Cerebellar cortex (tissue), 1 donor: ENCODE data around the gene HSD3B7.

Experiments used
- DNase-seq: peaks from one replicate; pipeline ENCODE4 v3.0.0-alpha.2; 2015; ENCODE audit warnings: low spot score

HSD3B7 gene

DNA sequence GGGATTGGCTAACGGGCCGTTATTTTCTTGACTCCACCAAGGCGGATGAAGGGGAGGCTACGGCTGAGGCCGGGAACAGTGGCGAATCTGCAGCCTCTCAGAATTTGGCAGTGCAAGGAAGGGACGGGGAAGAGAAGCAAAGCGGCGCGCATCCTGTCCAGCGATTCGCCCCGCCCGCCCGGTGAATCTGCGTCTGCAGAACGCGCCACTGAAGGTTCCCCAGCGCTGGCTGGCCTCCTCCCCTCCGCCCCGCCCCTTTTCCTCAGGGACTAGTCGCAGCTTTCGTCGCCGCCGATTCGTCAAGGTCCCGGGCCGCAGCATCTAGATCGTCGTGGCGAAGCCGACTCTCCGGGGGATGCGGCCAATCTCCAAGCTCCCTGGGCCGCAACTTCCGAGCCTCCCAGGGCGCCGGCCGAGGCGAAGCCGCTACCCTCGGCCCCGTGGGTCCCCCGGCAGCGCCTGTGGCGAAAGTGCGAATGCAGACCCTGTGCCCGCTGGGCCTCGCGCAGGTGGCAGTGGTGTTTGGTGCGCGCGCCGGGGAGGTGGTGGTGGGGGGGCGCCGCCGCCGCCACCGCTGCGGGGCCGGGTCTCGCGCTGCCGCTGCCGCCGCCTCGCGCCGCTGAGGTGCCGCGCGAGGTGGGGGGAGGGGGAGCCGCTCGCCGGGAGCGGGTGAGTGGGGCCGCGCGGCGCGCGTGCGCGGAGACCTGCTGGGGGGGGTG lies 27.4 kb upstream of the HSD3B7 start, which contains the start of gene SETD1A:
TSS of gene SETD1A (plus strand) at position 299 of the 719 bp plus-strand sequence. CDS start 978 bp downstream, outside the sequence.
- DNase-seq = peak; percentile 96

DNA sequence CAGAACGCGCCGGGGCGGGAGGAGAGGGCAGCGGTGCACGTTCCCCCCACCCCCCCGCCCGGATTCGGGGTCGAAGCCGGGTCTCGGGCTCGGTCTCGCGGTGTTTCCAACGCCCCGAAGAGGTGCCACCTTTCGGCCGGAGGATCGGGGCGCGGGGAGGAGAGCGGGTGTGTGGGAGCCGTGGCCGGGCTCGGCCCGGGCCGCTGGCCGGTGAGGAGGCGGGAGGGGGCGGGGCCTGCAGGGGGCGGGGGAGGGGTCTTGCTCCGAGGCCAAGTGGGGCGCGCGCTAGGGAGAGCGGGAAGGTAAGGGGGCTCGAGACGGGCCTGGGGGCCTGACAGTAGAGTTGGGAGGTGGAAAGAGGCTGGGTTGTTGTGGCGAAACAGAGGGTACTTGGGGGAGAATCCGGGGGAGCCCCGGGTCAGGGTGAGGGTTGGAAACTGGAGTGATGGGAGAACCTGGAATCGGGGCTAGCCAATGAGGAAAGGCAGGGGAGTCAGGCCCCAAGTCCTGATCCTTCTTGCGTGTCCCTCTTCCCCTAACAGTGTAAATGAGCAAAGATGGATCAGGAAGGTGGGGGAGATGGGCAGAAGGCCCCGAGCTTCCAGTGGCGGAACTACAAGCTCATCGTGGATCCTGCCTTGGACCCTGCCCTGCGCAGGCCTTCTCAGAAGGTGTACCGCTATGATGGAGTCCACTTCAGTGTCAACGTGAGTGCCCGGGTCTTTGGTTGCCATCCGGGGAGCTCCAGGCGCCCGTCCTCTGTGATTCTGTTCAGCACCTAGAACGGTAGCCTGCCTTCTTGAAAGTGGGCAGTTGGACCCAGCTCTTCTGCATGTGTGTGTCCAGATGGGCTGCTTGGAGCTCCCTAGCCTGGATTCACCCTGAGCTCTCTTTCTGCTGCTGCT lies 26.6 kb upstream of the HSD3B7 start:
- DNase-seq = peak; percentile 39

DNA sequence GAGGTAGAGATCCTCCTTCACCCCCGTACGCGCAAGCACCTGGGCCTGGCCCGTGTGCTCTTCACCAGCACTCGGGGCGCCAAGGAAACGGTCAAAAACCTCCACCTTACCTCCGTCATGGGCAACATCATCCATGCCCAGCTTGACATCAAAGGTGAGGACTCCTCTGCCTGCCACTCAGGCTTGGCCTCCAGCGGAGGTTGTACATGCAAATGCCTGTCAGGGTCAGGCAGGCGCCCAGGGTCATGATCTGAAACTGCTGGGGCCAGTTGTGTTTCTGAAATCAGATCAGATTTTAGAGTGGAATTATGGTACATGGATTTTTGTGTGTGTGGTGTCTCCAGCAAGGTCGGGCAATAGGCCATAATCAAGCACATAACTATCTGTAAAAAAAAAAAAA lies 23.6 kb upstream of the HSD3B7 start:
- DNase-seq = no peak

DNA sequence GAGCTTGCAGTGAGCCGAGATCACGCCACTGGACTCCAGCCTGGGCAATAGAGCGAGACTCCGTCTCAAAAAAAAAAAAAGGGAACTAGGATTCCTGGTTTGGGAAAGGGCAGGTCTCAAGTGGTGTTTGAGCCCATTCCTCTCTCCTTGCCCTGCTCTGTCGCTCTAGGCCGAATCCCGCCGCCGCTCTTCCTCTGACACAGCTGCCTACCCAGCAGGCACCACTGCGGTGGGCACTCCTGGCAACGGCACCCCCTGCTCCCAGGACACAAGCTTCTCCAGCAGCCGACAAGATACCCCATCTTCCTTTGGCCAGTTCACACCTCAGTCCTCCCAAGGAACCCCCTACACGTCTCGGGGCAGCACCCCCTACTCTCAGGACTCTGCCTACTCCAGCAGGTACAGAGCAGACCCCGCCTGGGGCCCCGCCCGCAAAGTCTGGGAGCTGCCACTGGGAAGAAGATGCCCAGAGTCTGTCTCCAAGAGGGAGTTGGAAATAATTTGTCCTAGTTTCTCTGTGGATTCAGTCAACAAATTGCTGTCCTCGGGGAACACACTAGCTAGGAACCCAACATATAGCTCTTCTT lies 21.0 kb upstream of the HSD3B7 start:
- no peak for DNase-seq

DNA sequence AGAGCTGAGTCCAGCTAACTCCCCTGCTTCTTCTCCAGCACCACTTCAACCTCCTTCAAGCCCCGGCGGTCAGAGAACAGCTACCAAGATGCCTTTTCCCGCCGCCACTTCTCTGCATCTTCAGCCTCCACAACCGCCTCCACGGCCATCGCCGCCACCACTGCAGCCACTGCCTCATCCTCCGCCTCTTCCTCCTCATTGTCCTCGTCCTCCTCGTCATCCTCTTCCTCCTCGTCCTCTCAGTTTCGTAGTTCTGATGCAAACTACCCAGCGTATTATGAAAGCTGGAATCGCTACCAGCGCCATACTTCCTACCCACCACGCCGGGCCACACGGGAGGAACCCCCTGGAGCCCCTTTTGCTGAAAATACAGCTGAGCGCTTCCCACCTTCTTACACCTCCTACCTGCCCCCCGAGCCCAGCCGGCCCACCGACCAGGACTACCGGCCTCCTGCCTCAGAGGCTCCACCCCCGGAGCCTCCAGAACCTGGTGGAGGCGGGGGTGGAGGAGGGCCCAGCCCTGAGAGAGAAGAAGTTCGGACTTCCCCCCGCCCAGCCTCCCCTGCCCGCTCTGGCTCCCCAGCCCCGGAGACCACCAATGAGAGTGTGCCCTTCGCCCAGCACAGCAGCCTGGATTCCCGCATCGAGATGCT lies 20.3 kb upstream of the HSD3B7 start:
- DNase-seq = no peak

DNA sequence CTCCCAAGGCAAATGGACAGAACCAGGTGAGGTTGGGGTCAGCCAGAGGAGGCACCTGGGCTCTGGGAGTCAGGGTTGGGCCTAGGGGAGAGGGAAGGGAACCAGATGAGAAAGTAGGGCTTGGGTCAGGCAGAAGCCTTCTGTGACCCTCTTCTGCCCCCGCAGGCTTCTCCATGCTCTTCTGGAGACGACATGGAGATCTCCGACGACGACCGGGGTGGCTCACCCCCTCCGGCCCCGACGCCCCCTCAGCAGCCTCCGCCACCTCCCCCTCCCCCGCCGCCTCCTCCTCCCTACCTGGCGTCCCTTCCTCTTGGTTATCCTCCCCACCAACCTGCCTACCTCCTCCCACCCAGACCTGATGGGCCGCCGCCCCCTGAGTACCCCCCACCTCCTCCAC lies 19.6 kb upstream of the HSD3B7 start:
- DNase-seq = no peak

DNA sequence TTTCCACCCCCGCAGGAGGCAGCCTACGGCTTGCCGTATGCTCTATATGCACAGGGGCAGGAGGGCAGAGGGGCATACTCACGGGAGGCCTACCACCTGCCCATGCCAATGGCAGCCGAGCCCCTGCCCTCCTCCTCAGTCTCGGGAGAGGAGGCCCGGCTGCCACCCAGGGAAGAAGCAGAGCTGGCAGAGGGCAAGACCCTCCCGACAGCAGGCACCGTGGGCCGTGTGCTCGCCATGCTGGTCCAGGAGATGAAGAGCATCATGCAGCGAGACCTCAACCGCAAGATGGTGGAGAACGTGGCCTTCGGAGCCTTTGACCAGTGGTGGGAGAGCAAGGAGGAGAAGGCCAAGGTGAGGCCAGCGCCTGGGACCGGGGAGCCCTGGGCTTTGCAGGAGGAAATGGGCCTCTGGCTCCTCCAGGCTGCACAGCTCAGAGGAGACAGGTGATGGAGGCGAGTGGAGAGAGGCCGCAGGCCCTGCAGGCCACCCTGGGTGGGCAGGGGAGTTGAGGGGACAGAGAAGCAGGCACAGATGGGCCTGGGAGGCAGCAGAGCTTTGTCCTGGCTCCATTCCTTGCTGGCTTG lies 18.9 kb upstream of the HSD3B7 start:
- no peak for DNase-seq

DNA sequence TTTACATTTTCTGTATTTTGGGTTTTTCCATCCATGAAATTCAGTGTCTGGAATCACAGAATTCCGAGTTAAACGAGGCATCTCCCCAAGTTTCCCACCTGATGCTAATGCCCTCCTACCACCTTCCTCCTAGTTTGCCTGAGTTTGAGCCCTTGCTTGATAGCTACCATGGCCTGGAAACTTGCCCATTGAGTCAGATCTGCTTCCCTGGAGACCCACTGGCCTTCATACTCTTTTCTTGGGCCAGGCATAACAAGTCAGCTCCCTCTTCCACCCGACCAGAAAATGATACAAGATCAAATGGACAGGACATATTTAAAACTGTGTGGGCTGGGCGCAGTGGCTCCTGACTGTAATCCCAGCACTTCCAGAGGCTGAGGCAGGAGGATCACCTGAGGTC lies 17.2 kb upstream of the HSD3B7 start:
- no peak for DNase-seq

DNA sequence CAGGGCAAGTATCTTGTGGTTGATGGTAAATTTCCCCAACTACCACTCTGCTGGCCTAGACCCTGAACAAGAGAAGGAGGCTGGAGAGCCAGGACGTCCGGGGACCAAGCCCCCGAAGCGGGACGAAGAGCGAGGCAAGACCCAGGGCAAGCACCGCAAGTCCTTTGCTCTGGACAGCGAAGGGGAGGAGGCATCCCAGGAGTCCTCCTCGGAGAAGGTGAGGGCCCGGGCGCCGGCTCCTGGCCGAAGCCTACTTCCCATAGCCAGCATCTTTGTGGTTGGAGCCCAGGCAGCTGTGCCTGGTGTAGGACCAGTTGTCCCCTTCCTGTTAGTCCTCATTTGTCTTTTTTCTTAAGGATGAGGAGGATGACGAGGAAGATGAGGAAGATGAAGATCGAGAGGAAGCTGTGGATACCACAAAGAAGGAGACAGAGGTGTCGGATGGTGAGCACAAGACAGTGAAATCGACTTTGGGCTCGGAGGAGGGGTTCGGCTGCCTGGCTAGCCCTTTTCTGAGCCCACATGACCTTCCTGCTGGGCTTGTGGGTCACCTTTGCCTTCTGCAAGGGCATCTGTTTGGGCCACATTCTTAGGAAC lies 15.7 kb upstream of the HSD3B7 start:
- no peak for DNase-seq

DNA sequence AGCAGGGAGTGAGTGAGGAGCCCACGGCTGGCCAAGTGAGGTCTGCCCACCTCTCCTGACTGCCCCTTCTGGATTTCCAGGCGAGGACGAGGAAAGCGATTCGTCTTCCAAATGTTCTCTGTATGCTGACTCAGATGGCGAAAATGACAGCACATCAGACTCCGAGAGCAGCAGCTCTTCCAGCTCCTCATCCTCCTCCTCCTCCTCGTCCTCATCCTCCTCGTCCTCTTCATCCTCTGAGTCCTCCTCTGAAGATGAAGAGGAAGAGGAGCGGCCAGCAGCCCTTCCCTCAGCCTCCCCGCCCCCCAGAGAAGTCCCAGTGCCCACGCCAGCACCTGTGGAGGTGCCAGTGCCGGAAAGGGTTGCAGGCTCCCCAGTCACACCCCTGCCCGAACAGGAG lies 13.7 kb upstream of the HSD3B7 start:
- DNase-seq = no peak

DNA sequence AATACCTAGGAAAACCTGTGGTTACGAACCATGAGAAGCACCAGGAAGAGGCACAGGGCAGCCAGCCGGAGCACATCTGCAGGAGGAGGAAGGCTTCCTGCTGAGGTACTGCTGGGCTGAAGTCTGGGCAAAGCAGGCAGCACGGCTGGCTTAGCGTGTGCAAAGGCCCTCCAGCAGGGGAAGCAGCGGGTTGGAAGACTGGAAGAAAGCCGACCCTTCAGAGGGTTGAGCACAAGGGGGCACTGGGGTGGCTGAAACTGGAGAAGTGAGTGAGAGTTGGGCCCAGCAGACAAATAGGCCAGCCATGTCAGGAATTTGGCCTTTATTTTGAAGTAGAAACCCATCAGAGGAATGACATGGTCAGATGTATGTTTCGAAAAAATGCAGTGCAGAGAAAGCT lies 12.1 kb upstream of the HSD3B7 start:
- no peak for DNase-seq

DNA sequence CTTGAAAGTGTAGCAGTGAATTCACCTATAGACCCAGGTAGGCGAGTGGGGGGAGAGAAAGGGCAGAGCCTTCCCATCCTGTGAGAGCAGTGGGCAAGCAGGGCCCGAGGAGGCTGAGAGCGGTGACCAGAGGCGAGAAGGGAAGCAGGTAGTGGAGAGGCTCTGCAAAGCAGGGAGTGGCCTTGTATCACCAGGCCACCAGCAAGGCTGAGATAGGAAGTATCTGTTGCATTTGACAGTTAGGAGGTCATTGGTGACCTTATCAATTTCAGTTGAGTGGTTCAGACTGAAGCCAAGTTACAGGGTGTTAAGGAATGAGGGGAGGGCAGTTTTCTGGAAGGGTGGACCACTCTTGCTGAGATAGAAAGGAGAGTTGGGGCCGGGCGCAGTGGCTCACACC lies 10.7 kb upstream of the HSD3B7 start:
- DNase-seq = no peak

DNA sequence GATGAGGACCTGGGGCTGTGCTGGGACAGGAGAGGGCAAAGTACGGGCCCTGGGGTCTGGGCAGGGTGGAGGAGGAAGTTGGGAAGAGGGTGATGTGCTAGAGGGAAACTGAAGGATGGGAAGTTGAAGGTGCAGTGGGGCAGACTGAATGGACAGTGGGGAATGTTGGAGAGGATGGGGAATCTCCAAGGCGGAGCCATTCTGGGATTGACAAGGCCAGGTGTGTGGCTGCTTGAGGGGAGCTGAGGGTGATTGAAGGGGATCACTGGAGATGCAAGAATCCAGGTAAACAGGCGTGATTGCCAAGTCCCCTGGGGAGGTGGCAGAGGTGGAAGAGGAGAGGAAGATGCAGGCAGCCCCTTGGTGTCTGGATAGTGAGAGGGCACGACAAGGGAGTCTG lies 8.5 kb upstream of the HSD3B7 start:
- no peak for DNase-seq

DNA sequence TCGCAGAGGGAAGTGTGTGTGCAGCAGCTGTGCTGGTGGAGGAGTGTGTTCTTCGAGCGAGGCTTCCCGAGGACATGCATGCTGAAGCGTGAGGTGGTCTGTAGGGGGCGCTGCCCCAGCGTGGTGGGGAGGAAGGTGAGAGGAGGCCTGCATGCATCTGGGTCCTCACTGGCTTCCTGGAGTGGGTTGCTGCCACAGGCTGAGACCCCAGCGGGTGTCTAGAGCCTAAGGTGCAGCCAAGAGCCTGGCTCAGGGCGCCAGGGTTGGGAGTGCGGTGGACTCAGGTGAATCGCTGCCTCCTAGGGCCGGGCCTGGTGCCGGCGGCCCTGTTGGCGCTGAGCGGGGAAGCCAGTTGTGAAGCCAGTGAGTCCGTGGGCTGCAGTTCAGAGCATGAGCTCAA lies 7.5 kb upstream of the HSD3B7 start:
- DNase-seq = no peak

DNA sequence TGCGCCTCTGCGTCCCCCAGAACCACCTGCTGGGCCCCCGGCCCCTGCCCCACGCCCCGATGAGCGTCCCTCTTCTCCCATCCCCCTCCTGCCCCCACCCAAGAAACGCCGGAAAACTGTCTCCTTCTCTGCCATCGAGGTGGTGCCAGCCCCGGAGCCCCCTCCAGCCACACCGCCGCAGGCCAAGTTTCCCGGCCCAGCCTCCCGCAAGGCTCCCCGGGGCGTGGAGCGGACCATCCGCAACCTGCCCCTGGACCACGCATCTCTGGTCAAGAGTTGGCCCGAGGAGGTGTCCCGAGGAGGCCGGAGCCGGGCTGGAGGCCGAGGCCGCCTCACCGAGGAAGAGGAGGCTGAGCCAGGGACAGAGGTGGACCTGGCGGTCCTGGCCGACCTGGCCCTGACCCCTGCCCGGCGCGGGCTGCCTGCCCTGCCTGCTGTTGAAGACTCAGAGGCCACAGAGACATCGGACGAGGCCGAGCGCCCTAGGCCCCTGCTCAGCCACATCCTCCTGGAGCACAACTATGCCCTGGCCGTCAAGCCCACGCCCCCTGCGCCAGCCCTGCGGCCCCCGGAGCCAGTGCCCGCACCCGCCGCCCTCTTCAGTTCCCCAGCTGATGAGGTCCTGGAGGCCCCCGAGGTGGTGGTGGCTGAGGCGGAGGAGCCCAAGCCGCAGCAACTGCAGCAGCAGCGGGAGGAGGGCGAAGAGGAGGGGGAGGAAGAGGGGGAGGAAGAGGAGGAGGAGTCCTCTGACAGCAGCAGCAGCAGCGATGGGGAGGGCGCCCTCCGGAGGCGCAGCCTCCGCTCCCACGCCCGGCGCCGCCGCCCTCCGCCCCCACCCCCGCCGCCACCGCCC lies 5.6 kb upstream of the HSD3B7 start:
- DNase-seq = no peak

DNA sequence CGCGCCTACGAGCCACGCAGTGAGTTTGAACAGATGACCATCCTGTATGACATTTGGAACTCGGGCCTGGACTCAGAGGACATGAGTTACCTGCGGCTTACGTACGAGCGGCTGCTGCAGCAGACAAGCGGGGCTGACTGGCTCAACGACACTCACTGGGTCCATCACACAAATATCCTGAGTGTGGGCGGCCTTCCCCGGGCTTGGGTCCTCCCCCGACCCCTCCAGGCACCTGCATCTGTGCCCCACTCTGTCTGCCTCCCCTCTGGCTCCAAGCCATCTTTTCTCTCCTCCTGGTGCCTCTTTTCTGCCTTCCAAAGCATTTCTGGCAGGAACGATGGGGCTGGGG lies 5.0 kb upstream of the HSD3B7 start:
- DNase-seq = no peak

DNA sequence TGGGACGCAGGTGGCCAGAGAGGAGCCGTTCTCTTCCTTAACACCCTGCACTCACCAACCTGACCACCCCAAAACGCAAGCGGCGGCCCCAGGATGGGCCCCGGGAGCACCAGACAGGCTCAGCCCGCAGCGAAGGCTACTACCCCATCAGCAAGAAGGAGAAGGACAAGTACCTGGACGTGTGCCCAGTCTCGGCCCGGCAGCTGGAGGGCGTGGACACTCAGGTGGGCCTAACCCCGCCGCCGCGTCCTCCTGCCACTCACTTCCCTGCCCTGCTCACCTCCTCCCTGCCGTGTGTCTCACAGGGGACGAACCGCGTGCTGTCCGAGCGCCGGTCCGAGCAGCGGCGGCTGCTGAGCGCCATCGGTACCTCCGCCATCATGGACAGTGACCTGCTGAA lies 4.6 kb upstream of the HSD3B7 start:
- no peak for DNase-seq

DNA sequence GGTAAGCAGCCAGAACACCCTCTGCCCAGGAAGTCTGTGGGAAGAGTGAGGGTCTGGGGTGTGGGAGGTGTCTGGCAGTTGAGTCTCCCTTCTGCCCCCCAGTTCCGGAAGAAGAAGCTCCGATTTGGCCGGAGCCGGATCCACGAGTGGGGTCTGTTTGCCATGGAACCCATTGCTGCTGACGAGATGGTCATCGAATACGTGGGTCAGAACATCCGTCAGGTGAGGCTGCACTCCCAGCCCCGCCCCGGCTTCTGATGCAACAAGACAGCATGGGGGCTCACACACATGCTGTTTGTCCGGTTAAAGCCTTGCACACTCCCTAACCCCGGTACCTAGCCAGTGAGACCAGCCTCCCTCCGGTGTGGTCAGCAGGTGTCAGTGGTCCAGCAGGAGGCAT lies 4.0 kb upstream of the HSD3B7 start:
- DNase-seq = no peak

DNA sequence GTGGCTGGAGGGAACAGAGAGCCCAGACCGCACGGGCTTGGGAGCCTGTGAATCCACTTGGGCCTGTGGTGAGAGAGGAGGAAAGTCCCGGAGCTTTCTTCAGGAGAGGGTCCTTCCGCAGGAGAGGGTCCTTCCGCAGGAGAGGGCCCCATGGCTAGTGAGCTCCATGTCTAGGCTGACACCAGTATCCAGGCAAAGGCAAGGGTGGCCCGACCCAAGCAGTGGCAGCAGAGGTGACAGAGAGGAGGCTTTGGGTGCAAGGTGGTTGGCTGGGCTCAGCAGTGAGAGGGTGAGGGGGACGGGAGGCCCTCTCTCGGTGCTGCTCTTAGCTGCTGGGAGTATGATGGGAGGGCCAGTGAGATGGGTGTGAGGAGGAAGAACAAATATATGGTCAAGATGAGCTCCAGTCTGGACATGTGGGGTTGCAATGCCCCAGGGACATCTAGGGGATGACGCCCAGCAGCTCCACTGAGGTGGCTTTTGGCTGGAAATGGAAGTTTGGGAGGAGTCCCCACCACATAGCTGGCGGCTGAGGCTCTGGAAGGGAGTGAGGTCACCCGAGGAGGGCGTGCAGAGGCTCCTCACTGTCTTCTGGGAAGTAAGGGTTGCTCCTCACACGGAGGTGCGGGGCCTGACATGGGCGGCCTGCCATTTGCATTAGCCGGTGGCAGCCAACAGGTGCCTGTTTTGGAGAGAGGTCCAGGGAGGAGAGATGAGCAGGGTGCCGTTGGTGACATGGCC lies 2.3 kb upstream of the HSD3B7 start:
- DNase-seq = no peak

DNA sequence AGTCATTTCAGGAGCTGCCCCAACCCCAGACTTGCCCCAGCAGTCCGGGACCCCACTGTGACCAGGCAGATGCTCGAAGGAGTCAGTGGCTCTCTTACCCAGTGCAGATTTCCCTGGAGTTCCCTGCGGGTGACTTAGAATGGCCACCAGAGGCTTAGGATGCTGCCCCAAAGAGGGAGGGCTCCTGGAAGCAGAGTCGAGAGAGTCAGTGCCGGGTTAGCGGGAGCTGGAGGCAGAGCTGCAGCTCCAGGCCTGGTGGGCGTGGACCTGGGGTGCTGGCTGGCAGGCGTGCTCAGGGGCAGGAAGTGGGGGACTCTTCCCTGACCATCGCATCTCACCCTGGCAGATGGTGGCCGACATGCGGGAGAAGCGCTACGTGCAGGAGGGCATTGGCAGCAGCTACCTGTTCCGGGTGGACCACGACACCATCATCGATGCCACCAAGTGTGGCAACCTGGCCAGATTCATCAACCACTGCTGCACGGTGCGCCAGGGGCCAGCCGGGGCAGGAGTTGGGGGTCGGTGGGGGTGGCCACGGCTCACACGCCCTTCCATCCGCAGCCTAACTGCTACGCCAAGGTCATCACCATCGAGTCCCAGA lies 1.6 kb upstream of the HSD3B7 start:
- DNase-seq = peak; percentile 42
